Lower leg skin (tissue), 3 donors: ENCODE measurements around the gene SRGAP1.

Experiments used
- POLR2A ChIP-seq, 2 donors: fragments of 450-650 bp; IDR thresholded peaks; one replicate each; pipeline ENCODE4 v1.6.1; 2016 to 2017; ENCODE audit warnings: antibody characterized with exemption in 2 of 2, mild to moderate bottlenecking in 1 of 2, moderate library complexity in 1 of 2
- TF ChIP-seq, protein P1 (sequence below), 3 donors: fragments of 450-650 bp; IDR thresholded peaks; one replicate each; pipeline ENCODE4 v1.5.1; 2016; ENCODE audit warnings: antibody characterized with exemption in 3 of 3, mild to moderate bottlenecking in 3 of 3, moderate library complexity in 2 of 3

- TF ChIP-seq, protein P1, sequence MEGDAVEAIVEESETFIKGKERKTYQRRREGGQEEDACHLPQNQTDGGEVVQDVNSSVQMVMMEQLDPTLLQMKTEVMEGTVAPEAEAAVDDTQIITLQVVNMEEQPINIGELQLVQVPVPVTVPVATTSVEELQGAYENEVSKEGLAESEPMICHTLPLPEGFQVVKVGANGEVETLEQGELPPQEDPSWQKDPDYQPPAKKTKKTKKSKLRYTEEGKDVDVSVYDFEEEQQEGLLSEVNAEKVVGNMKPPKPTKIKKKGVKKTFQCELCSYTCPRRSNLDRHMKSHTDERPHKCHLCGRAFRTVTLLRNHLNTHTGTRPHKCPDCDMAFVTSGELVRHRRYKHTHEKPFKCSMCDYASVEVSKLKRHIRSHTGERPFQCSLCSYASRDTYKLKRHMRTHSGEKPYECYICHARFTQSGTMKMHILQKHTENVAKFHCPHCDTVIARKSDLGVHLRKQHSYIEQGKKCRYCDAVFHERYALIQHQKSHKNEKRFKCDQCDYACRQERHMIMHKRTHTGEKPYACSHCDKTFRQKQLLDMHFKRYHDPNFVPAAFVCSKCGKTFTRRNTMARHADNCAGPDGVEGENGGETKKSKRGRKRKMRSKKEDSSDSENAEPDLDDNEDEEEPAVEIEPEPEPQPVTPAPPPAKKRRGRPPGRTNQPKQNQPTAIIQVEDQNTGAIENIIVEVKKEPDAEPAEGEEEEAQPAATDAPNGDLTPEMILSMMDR (IDR thresholded peaks at IDR 0.05) = no peak
- TF ChIP-seq POLR2A (IDR thresholded peaks at IDR 0.05) = no peak
These were observed 298.3 kb downstream of the SRGAP1 start for GRCh38 chr12:64142784-64143183.
